DND-41 (cell line): Measurements from ENCODE around the gene NAA80.

Experiments
- CTCF ChIP-seq: IDR thresholded peaks from 2 replicates; pipeline ENCODE4 v1.5.1; 2012; ENCODE audit warnings: borderline replicate concordance, low read length, moderate library complexity, mild to moderate bottlenecking; ENCODE audit not compliant: poor library complexity, severe bottlenecking; ENCODE audit errors: extremely low read depth
- EZH2 ChIP-seq: IDR thresholded peaks from 3 replicates; pipeline ENCODE4 v1.6.1; 2012; ENCODE audit warnings: borderline replicate concordance, low read depth, mild to moderate bottlenecking, moderate library complexity, low read length, inconsistent platforms; ENCODE audit not compliant: severe bottlenecking

- TF ChIP-seq EZH2 (no peak), CTCF (no peak)
Observed at GRCh38 chr3:50320853-50321335, 21.7 kb upstream of the NAA80 start.
